A673 (cell line): Measurements from ENCODE around the gene MVB12B.

Source experiments
- EZH2 ChIP-seq: fragments of 200-600 bp; sonication (generic); IDR thresholded peaks from 2 replicates; pipeline ENCODE4 v1.6.1; 2017; ENCODE audit warnings: borderline replicate concordance, low read depth, mild to moderate bottlenecking, mixed read lengths, antibody characterized with exemption, low read length; ENCODE audit not compliant: poor library complexity, severe bottlenecking
- TF ChIP-seq, protein P1 (sequence below): fragments of 300-800, 200-600 bp; sonication (generic); conservative IDR thresholded peaks from 2 replicates; pipeline ENCODE4 v1.5.1; 2017; ENCODE audit warnings: low read depth, mild to moderate bottlenecking, antibody characterized with exemption, low read length, moderate library complexity, mixed read lengths

DNA sequence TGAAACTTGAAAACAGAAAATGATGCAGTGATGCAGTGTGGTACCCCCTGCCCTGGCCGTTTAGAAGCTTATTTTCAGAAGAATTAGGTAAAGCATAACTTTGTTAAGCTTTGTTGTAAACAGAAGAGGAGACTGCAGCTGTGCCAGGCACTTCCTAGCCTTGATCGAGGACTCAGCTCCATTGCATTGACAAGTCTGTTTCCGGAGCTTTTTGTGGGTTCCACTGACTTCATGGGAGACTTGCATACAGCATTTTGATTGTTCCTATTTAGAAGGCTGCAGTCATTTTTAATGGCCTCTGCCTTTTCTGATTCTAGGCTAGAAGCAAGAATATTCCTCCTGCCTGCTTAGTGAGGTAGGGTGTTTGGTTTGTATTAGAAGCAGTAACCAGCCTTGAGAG, 12.3 kb downstream of the MVB12B start:
- TF ChIP-seq, protein P1, sequence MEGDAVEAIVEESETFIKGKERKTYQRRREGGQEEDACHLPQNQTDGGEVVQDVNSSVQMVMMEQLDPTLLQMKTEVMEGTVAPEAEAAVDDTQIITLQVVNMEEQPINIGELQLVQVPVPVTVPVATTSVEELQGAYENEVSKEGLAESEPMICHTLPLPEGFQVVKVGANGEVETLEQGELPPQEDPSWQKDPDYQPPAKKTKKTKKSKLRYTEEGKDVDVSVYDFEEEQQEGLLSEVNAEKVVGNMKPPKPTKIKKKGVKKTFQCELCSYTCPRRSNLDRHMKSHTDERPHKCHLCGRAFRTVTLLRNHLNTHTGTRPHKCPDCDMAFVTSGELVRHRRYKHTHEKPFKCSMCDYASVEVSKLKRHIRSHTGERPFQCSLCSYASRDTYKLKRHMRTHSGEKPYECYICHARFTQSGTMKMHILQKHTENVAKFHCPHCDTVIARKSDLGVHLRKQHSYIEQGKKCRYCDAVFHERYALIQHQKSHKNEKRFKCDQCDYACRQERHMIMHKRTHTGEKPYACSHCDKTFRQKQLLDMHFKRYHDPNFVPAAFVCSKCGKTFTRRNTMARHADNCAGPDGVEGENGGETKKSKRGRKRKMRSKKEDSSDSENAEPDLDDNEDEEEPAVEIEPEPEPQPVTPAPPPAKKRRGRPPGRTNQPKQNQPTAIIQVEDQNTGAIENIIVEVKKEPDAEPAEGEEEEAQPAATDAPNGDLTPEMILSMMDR = no peak
- TF ChIP-seq EZH2 = no peak
